H7 (cell line): ENCODE data around the gene MRPS24. TPM values are rescaled to one million over a fixed set of nuclear protein-coding genes. Genes with fewer than 3 reads are reported as not detected.

Experiments used
- DNase-seq: peaks from one replicate; pipeline ENCODE4 v3.0.0; 2012
- H3K27me3 ChIP-seq: 2 replicates; pipeline ENCODE4 v1.6.0; 2011; ENCODE audit warnings: mild to moderate bottlenecking, low read length; ENCODE audit not compliant: control insufficient read depth, insufficient read depth
- H3K36me3 ChIP-seq: replicated peaks from 2 replicates; pipeline ENCODE4 v1.5.1; 2011; ENCODE audit warnings: low read length; ENCODE audit not compliant: control insufficient read depth, insufficient read depth
- H3K4me3 ChIP-seq: 2 replicates; pipeline ENCODE4 v1.5.1; 2011; ENCODE audit warnings: low read depth, mild to moderate bottlenecking, control low read depth, low read length, moderate library complexity; ENCODE audit not compliant: insufficient read depth
- total RNA-seq: library from RNA; depleted of rRNA; stranded (reverse); fragments of >200 nt; shearing (Covaris generic); gene quantifications from 2 replicates; pipeline ENCODE4 v1.2.3, GENCODE V29; 2014

The MRPS24 gene
- total RNA-seq, 1 experiment from 2014 or later = 156 TPM

- peak; percentile 38 for DNase-seq
- Histone ChIP-seq H3K27me3 (no peaks in the 10 kb centered on the region; the same call in 1 of the 2 replicates), H3K4me3 (peak overlapping the region; percentile 77), H3K36me3 (no peaks in the 10 kb centered on the region; the same call in 1 of the 2 replicates)
These were observed 537 bp upstream of the MRPS24 start for GRCh38 chr7:43869867-43870240.

- H3K4me3 ChIP-seq = peak overlapping the region; percentile 77
- H3K36me3 ChIP-seq = no peaks in the 10 kb centered on the region; the same call in 1 of the 2 replicates
- H3K27me3 ChIP-seq = no peaks in the 10 kb centered on the region; the same call in 1 of the 2 replicates
- DNase-seq = no peak
These were observed 674 bp downstream of the MRPS24 start for GRCh38 chr7:43868681-43869005.

- Histone ChIP-seq H3K4me3 (peak overlapping the region; percentile 77; the same call in 1 of the 2 replicates), H3K36me3 (no peaks in the 10 kb centered on the region; the same call in 1 of the 2 replicates), H3K27me3 (no peaks in the 10 kb centered on the region; the same call in 1 of the 2 replicates)
- DNase-seq = no peak
These were observed 1.1 kb downstream of the MRPS24 start for GRCh38 chr7:43868181-43868580.

- no peak for DNase-seq
- Histone ChIP-seq H3K36me3 (no peaks in the 10 kb centered on the region; the same call in 1 of the 2 replicates), H3K4me3 (no peak overlapping the region), H3K27me3 (no peaks in the 10 kb centered on the region)
These were observed 4.0 kb downstream of the MRPS24 start for GRCh38 chr7:43865277-43865676.

- DNase-seq = no peak
These were observed 5.2 kb downstream of the MRPS24 start for GRCh38 chr7:43864126-43864525.

GRCh38 chr7:43856996-43857395 lies 12.3 kb downstream of the MRPS24 start:
- Histone ChIP-seq H3K4me3 (no peak overlapping the region), H3K36me3 (no peaks in the 10 kb centered on the region), H3K27me3 (no peaks in the 10 kb centered on the region)
- DNase-seq = no peak

More at GRCh38 chr7:43864126-43864525, 5.2 kb downstream of the MRPS24 start:
- Histone ChIP-seq H3K4me3 (no peak overlapping the region), H3K36me3 (no peaks in the 10 kb centered on the region; the same call in 1 of the 2 replicates), H3K27me3 (no peaks in the 10 kb centered on the region)

GRCh38 chr7:43856316-43856715 lies 13.0 kb downstream of the MRPS24 start:
- H3K4me3 ChIP-seq = no peak overlapping the region
- H3K36me3 ChIP-seq = no peaks in the 10 kb centered on the region
- no peak for DNase-seq
- no peaks in the 10 kb centered on the region for H3K27me3 ChIP-seq

- no peaks in the 10 kb centered on the region for H3K27me3 ChIP-seq
- no peak for DNase-seq
- no peak overlapping the region for H3K4me3 ChIP-seq
- H3K36me3 ChIP-seq = no peaks in the 10 kb centered on the region
These were observed 14.1 kb downstream of the MRPS24 start for GRCh38 chr7:43855176-43855575.

GRCh38 chr7:43851805-43852204 lies 17.5 kb downstream of the MRPS24 start:
- no peaks in the 10 kb centered on the region for H3K36me3 ChIP-seq
- H3K27me3 ChIP-seq = no peaks in the 10 kb centered on the region
- no peak for DNase-seq
- no peak overlapping the region for H3K4me3 ChIP-seq

- DNase-seq = no peak
- no peaks in the 10 kb centered on the region for H3K27me3 ChIP-seq
- H3K4me3 ChIP-seq = no peak overlapping the region
- no peaks in the 10 kb centered on the region for H3K36me3 ChIP-seq
These were observed 18.8 kb downstream of the MRPS24 start for GRCh38 chr7:43850348-43851116.

- Histone ChIP-seq H3K27me3 (no peaks in the 10 kb centered on the region), H3K4me3 (no peak overlapping the region), H3K36me3 (no peaks in the 10 kb centered on the region)
- no peak for DNase-seq
These were observed 20.3 kb downstream of the MRPS24 start for GRCh38 chr7:43849047-43849446.

- no peaks in the 10 kb centered on the region for H3K36me3 ChIP-seq
- no peak overlapping the region for H3K4me3 ChIP-seq
- DNase-seq = no peak
- no peaks in the 10 kb centered on the region for H3K27me3 ChIP-seq
These were observed 21.8 kb downstream of the MRPS24 start for GRCh38 chr7:43847496-43847895.

GRCh38 chr7:43844662-43845061 lies 24.7 kb downstream of the MRPS24 start:
- no peaks in the 10 kb centered on the region for H3K36me3 ChIP-seq
- H3K4me3 ChIP-seq = no peak overlapping the region
- no peak for DNase-seq
- no peaks in the 10 kb centered on the region for H3K27me3 ChIP-seq

GRCh38 chr7:43844257-43844656 lies 25.1 kb downstream of the MRPS24 start:
- no peaks in the 10 kb centered on the region for H3K27me3 ChIP-seq
- no peaks in the 10 kb centered on the region for H3K36me3 ChIP-seq
- no peak for DNase-seq

GRCh38 chr7:43843296-43843695 lies 26.0 kb downstream of the MRPS24 start:
- DNase-seq = no peak
- Histone ChIP-seq H3K4me3 (no peak overlapping the region), H3K36me3 (no peaks in the 10 kb centered on the region), H3K27me3 (no peaks in the 10 kb centered on the region)

More at GRCh38 chr7:43844257-43844656, 25.1 kb downstream of the MRPS24 start:
- H3K4me3 ChIP-seq = no peak overlapping the region
